ENCODE data around the gene DDX46.
"Not testable (repeated sequence)": the region's sequence is repeated elsewhere in the genome, so short reads cannot be mapped to it uniquely, and the experiment has no call there.

DDX46 gene

DNA sequence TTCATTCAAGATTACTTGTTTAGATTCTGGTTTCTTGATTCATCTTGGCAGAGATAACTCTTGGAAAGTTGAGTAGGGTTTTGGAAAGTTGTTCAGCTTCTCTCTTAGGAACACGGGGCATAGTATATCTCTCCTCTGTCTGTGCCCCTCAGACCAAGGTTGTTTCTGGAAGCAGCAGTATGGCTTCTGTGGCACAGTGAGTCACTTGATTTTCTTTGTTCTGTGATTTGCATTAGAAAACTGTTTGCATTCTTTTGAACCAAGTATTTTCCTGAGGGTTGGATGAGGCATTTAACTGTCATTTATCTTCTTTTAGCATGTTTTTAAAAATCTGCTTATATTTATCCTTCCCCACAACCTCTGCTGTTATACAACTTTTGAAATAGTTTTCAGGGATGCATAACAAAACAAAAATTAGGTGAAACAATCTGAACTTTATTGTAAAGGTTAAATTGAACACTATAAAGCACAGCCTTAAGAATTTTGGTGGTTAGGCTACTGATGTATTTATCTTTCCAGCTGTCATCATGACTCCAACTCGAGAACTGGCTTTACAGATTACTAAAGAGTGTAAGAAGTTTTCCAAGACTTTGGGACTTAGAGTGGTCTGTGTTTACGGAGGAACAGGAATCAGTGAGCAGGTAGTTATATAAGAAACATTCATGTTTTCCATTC, 26.5 kb downstream of the DDX46 start:
- no peak for DNase-seq

DNA sequence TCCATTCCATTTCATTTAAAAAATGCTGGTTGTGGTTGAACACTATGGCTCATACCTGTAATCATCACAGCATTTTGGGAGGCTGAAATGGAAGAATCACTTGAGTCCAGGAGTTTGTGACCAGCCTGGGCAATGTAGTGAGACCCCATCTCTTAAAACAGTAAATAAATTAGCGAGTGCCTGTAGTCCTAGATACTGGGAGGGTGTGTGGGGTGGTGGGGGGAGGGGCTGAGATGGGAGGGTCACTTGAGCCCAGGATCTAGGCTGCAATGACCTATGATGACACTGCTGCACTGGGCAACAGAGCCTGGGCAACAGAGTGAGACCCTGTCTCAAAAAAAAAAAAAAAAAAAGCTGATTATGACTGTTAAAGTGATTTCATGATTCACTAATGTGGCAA, 29.1 kb downstream of the DDX46 start:
- no peak for DNase-seq

DNA sequence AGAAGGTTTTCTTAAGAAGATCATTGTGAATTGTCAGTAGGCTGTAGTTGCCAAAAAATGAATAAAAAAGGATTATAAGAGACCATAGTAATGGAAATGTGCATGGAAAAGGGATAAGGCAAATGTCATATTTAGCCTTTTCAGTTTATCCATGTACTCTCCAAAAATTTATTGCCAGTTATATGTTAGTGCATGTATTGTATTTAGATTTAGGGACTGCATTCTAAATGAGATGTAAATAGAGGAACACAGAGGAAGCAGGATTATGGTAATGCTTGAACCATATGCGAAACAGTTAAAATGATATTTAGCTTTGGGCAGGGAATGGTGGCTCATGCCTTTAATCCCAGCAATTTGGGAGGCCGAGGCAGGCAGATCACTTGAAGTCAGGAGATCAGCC, 33.0 kb downstream of the DDX46 start:
- DNase-seq: no peak

GRCh38 chr5:134792286-134792685, 33.7 kb downstream of the DDX46 start:
- DNase-seq: no peak

DNA sequence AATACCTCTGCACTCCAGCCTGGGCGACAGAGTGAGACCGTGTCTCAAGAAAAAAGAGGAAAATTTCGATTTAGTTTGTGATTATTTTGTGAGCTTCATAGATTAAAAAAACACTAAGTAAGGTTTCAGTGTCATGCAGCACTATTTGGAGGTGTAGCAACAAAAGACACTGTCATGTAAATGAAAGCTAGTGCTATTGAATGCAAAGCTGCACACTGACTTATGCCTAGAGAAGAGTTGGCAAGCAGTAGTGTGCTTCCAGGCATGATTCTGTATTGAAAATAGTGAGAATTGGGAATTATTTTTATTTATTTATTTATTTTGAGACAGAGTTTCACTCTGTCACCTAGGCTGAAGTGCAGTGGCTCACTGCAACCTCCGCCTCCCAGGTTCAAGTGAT, 34.5 kb downstream of the DDX46 start:
- DNase-seq: no peak

- no peak for DNase-seq
Observed at GRCh38 chr5:134794082-134794481, 35.5 kb downstream of the DDX46 start.

DNA sequence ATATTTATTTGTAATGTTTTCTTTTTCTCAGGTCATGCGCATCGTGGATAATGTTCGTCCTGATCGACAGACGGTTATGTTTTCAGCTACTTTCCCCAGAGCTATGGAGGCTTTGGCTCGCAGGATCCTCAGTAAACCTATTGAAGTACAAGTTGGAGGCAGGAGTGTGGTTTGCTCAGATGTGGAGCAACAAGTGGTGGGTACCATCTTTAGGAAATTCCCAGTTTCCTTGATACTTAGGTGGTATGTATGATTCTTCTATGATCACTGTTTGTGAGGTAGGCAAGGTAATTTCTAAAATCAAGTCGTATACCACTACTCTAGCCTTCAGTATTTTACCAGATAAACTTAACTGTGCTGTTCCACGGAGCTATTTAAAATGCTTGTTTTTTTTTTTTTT, 36.2 kb downstream of the DDX46 start:
- DNase-seq: no peak

DNA sequence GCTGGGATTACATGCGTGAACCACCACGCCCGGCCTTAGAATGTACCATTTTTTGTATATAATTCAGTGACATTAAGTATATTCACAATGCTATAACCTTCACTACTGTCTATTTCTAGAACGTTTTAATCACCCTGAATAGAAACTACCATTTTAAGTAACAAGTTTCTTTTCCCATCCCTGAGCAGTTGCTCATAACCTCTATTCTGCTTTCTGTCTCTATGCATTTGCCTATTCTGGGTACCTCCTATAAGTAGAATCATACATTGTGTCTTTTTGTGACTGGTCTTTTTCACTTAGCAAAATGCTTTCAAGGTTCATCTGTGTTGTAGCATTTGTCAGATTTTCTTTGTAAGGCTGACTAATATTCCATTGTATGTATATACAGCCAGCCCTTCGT, 39.9 kb downstream of the DDX46 start:
- DNase-seq: no peak

DNA sequence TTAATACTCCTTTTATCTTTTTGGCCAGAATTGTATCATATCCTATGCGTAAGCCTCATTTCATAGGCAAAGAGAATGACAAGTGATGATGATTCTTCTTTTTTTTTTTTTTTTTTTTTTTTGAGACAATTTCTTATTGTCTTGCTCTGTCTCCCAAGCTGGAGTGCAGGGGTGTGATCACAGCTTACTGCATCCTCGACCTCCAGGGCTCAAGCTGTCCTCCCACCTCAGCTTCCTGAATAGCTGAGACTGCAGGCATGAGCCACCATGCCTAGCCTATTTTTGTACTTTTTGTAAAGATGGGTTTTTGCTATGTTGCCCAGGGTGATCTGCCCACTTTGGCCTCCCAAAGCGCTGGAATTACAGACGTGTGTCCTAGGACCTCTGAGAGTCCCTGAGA, 45.2 kb downstream of the DDX46 start:
- DNase-seq: no peak

DNA sequence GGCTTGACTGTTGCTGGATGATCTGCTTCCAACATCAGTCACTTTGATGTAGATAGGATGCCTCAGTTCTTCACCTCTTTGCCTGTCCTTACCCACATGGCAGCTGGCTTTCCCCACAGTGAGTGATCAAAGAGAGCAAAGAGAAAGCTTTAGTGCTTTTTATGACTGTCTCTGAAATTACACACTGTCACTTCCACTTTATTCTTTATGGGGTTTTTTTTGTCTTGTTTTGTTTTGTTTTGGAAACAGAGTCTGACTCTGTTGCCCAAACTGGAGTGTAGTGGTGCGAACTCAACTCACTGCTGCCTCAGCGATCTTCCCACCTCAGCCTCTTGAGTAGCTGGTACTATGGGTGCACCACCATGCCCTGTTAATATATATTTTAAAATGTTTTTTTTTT, 54.8 kb downstream of the DDX46 start:
- DNase-seq: no peak

DNA sequence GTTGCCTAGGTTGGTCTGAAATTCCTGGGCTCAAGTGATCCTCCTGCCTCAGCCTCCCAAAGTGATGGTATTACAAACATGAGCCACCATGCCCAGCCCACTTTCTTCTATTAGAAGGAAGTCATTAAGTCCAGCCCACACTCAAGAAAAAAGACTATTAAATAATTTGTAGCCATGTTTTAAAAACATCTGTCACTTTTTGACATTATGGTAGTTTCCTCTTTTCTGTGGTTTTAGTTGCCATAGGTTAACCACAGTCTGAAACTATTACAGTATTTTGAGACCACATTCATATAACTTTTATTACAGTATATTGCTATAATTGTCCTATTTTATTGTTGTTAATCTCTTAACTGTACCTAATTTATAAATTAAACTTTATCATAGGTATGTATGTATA, 55.2 kb downstream of the DDX46 start:
- DNase-seq: no peak

- DNase-seq: no peak
Observed at GRCh38 chr5:134817006-134817405, 58.4 kb downstream of the DDX46 start.

DNA sequence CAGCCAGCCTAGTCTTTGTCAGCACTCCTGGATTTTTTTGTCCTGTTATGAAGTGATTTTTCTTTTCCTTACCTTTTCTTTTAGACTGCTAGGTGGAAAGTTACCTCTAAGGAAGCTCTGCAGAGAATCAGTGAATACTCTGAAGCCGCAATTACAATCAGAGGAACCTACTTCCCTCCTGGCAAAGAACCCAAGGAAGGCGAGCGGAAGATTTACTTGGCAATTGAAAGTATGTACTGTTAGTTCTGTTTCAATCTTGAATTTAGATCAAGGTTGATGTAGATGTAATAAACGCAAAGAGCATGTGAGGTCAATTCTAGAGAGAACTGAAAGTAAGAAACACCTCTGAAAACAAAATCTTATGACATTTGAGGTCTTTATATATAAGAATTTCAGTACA, 60.2 kb downstream of the DDX46 start:
- no peak for DNase-seq

- no peak for DNase-seq
Observed at GRCh38 chr5:134819407-134819963, 60.9 kb downstream of the DDX46 start.

DNA sequence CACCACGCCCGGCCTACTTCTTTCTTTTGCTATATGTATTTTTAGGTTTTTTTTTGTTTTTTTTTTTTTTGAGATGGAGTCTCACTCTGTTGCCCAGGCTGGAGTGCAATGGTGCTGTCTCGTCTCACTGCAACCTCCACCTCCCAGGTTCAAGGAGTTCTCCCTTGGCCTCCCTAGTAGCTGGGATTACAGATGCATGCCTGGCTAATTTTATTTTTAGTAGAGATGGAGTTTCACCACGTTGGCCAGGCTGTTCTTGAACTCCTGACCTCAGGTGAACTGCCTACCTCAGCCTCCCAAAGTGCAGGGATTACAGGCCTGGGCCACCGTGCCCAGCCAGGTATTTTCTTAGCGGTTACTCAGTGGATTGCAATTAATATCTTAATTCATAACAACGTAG, 63.3 kb downstream of the DDX46 start:
- DNase-seq: no peak

DNA sequence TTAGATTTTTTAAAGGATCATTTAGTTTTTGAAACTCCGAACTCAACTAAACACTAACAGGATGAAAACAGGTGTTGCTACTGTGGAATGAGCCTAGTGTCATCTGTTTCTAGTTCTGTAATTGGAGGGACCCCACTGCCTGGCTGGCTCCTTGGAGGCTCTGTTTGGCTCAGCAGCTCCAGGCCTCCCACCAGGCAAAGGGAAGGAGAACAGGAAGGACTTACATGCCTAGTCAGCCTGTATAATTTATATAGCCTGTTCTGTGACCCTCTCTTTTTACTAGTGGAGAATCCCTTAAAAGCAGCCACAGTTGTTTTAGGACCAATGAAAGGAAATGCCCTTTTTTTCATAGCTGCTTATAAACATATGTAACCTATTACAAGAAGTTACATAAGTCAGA, 66.1 kb downstream of the DDX46 start:
- DNase-seq: no peak

DNA sequence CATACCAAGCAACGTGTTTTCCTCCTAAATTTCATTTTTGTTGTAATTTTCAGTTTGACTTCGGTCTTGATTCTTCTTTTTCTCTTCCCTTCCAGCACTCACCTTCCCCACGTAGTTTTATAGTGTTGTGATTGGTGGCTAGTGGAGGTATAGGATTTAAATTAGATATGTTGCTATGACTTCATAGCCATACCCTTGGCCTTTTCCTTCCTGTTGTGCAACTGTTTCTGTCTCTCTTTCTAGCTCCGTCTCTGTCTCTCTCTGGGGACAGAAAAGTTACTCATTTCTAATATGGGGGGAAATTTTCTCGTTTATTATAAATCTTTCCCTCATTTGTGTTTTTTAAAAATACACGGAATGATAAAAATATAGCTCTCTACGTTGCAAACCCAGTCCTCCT, 66.6 kb downstream of the DDX46 start:
- no peak for DNase-seq

GRCh38 chr5:134833340-134834032, 74.9 kb downstream of the DDX46 start:
- no peak for DNase-seq

- no peak for DNase-seq
Observed at GRCh38 chr5:134835623-134836022, 77.0 kb downstream of the DDX46 start.

GRCh38 chr5:134837530-134838181, 79.1 kb downstream of the DDX46 start:
- DNase-seq: no peak

- not testable (repeated sequence) for DNase-seq
Observed at GRCh38 chr5:134838361-134838760, 79.8 kb downstream of the DDX46 start.

- DNase-seq: no peak
Observed at GRCh38 chr5:134840811-134841210, 82.2 kb downstream of the DDX46 start.

GRCh38 chr5:134844252-134844651, 85.7 kb downstream of the DDX46 start:
- DNase-seq: no peak

- DNase-seq: no peak
Observed at GRCh38 chr5:134845335-134845851, 86.8 kb downstream of the DDX46 start.

All from NCI-H2171 (cell line).